HG03520 (cell line): ENCODE data around the gene ZNF33B.
"Not testable (repeated sequence)": the region's sequence is repeated elsewhere in the genome, so short reads cannot be mapped to it uniquely, and the experiment has no call there.

Experiments used
- ATAC-seq: cut with Tn5 transposase; IDR thresholded peaks from one replicate; pipeline ENCODE4 v1.9.1; 2021; ENCODE audit warnings: mild to moderate bottlenecking, moderate library complexity; ENCODE audit not compliant: unreplicated experiment

ZNF33B gene

DNA sequence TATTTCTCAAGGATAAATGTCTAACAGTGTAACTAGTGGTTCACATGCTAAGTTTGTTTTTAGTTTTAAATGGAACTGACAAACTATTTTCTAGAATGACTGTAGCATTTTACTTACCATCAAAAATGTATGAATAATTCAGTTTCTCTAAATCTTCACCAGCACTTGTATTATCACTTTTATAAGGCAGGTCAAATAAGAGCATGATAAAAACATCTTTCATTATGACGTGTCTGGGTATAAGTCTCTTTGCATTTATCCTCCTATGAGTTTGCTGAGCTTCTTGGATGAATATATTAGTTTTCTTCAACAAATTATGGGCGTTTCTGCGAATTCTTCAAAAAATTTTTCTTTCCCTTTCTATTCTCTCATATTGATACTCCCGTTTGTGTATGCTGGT, 19.9 kb downstream of the ZNF33B start:
- ATAC-seq: no peak

DNA sequence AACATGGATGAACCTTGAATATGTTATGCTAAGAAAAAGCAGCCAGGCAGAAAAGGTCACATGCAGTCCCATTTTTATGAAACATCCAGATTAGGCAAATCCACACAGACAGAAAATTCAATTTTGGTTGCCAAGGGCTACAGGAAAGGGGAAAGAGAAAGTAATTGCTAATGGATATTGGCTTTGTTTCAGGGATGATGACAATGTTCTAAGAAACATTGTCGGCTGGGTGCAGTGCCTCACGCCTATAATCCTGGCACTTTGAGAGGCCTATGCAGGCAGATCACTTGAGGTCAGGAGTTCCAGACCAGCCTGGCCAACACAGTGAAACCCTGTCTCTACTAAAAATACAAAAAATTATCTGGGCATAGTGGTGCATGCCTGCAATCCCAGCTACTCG, 23.0 kb downstream of the ZNF33B start:
- ATAC-seq: no peak

DNA sequence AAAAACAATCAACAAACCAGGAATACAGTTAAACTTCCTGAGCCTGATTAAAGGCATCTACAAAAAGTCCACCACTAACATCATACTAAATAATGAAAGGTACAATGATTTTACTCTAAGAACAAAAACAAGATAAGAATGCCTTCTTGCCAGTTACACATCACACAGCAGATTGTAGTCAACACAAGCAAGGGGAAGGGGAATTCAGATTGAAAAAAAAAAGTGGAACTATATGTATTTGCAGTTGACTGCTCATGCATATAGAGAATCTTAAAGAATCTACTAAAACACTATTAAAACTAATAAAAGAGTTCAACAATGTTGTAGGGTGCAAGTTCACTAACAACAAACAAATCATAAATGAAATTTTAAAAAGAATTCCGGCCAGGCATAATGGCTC, 28.5 kb downstream of the ZNF33B start:
- ATAC-seq: no peak

- ATAC-seq: no peak
These were observed 40.0 kb downstream of the ZNF33B start for GRCh38 chr10:42598249-42598873.

DNA sequence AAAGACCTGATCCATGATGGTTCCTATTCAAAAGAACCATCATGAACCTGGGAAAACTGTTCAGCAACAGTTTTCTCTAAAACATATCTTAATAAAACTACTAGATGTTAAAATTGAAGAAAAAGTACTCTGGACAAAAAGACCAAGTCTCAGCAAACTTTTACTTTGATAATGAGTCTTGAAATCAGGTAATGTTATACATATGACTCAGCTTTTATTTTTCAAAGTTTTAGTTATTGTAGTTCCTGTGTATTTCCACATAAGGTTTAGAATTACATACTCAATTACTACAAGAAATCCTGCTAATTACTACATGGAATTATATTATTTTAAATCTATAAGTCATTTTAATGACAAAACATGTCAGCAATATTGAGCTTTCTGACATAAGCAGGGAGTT, 42.2 kb downstream of the ZNF33B start:
- no peak for ATAC-seq

GRCh38 chr10:42594246-42594650, 44.1 kb downstream of the ZNF33B start:
- ATAC-seq: no peak

GRCh38 chr10:42593284-42593683, 45.1 kb downstream of the ZNF33B start:
- no peak for ATAC-seq

DNA sequence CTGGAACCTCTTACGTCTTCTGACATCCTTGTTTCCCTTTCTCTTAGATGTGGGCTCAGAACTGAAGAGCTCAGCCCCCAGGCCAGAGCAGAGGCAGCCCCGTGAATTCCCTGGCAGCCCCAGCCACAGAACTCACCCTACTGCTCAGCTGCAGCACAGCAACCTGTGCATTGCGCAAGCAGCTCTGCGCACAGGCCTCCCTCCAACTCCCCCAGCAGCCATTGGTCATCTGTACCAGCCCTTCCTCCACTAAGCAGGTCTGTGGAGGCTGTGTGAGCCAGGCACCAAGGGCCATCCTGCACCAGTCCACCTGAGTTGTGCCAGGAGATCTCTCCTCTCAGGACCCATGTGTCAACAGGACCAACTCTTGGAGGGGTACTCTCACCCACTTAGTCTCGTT, 54.5 kb downstream of the ZNF33B start:
- no peak for ATAC-seq

GRCh38 chr10:42578019-42578418, 60.4 kb downstream of the ZNF33B start:
- no peak for ATAC-seq

DNA sequence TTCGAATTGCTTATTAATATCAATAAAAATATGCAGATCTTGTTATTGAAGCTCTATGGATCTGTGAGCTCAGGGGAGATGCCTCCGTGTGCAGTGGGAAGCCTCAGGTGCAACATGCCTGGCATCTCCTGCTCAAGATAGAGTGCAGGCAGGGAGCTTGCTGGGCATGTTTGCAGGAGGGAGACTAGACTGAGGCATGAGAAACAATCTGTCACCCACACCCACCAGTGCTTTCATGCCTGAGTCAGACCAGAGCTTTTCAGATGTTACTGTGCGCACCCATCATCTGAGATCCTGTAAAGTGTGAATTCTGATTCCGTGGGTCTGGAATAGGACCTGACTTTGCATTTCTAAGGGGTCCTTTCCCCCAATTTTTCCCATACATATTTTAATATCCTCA, 62.0 kb downstream of the ZNF33B start:
- no peak for ATAC-seq

DNA sequence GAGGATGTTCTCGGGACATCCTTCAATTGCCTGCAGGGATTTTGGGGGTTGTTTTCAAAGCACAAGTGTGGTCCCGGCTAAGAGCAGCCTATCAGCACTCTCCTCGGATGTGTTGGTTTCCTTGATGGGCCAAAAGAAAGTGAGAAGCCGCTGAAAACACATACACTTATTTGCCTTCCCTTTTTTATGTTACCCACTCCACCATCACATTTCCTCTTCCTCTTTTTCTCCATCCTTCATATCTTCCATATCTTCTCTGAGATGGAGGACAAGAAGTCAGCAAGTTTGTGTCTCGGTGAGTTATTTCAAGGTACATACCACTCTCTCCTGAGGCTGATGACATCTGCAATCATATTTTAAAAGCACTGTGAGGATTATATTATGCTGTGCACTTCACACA, 64.0 kb downstream of the ZNF33B start:
- no peak for ATAC-seq

GRCh38 chr10:42556931-42557330, 81.4 kb downstream of the ZNF33B start:
- ATAC-seq: no peak

DNA sequence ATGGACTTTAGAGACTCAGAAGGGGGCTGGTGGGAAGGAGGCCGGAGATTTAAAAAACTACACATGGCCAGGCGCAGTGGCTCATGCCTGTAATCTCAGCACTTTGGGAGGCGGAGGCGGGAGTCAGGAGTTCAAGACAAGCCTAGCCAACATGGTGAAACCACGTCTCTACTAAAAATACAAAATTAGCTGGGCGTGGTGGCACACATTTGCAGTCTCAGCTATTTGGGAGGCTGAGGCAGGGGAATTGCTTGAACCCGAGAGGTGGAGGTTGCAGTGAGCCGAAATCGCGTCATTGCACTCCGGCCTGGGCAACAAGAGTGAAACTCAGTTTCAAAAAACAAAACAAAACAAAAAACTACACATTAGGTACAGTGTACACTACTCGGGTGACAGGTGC, 84.8 kb downstream of the ZNF33B start:
- not testable (repeated sequence) for ATAC-seq

- ATAC-seq: peak; percentile 11
These were observed 85.3 kb downstream of the ZNF33B start for GRCh38 chr10:42553064-42553407.

GRCh38 chr10:42552188-42553063, 85.9 kb downstream of the ZNF33B start:
- peak; percentile 94 for ATAC-seq

GRCh38 chr10:42551582-42552187, 86.7 kb downstream of the ZNF33B start:
- no peak for ATAC-seq

DNA sequence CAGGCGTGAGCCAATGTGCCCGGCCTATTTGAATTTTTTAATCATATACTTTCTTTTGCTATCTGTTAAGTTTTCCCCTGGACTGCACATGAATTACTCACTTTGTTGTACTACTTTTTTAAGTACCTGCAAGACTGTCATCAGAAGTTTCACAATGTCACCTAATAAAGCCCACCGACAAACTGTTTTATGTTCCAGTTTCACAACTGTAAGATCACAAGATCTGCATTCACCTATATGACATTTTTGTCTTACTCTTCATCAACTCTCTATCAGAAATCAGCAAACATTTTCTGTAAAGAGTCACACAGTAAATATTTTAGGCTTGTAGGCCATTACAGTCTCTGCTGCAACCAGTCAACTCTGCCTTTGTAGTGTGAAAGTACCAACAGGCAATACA, 88.5 kb downstream of the ZNF33B start:
- no peak for ATAC-seq

GRCh38 chr10:42548254-42548653, 90.1 kb downstream of the ZNF33B start:
- no peak for ATAC-seq

DNA sequence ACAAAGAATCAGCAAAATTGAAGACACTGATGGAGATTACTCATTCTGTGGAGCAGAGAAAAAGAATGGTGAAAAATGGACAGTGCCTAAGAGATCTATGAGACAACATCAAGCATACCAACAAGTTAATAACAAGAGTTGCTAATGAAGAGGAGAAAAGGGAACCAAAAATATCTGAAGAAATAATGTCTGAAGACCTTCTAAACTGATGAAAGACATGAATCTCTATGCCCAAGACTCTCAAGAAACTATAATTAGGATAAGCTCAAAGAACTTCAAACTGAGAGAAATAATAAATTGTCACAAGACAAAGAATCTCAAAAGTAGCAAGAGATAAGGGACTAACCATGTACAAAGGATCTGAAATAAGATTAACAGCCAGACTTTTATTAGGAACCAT, 93.4 kb downstream of the ZNF33B start:
- no peak for ATAC-seq

DNA sequence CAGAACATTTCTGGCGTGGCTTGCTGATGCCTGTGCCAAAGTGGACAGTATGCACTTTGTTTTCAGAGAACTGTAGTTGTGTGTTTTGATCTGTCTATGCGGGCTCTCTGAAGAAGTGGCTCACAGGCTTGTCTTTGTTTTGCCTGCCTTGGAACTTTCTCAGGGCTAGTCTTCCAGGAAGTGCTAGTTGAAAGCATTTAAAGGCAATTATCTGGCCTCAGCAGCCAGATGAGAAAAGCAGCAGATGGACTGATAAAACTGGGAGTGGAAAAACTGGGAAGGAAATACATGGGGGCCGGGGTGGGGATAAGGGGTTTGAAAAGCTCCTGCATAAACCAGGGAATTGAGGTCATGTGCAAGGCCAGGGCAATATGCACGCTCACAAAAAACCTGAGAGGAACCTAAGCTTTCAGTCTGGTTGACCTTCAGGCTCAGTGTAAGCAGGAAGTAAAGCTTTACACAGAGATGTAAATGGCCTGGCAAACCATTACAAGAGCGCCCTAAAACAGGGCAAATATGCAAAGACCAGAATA, 94.5 kb downstream of the ZNF33B start:
- ATAC-seq: no peak
